Breast epithelium (tissue), 3 donors: ENCODE results near the gene PTPRK.

Source experiments
- CTCF ChIP-seq, 3 donors: fragments of 450-650 bp; IDR thresholded peaks; one replicate each; pipeline ENCODE4 v1.5.1; 2016 to 2017; ENCODE audit warnings: antibody characterized with exemption in 3 of 3, mild to moderate bottlenecking in 3 of 3, moderate library complexity in 3 of 3
- POLR2A ChIP-seq: fragments of 450-650 bp; IDR thresholded peaks from one replicate; pipeline ENCODE4 v1.6.1; 2016; ENCODE audit warnings: antibody characterized with exemption, mild to moderate bottlenecking, moderate library complexity
- POLR2AphosphoS5 ChIP-seq, 3 donors: sonication (generic); formaldehyde crosslinking; IDR thresholded peaks; one replicate each; pipeline ENCODE4 v1.6.1; 2017; ENCODE audit warnings: antibody characterized with exemption in 3 of 3

GRCh38 chr6:128114164-128114563 lies 406.2 kb downstream of the PTPRK start:
- TF ChIP-seq CTCF (IDR thresholded peaks at IDR 0.05) = no peak
- no peak for TF ChIP-seq POLR2A
- TF ChIP-seq POLR2AphosphoS5 (IDR thresholded peaks at IDR 0.05) = no peak
